Hepatocyte (in vitro differentiated cells): ENCODE measurements around the gene LRRC63. TPM values are rescaled to one million over a fixed set of nuclear protein-coding genes. Genes with fewer than 3 reads are reported as not detected.
"Not testable (repeated sequence)": the region's sequence is repeated elsewhere in the genome, so short reads cannot be mapped to it uniquely, and the experiment has no call there.

Experiments
- DNase-seq: peaks from one replicate; pipeline ENCODE4 v3.0.0-alpha.2; 2016; ENCODE audit warnings: low spot score
- H2AFZ ChIP-seq: fragments of 200-600 bp; sonication (generic); 2 replicates; pipeline ENCODE4 v1.6.0; 2016; ENCODE audit warnings: antibody characterized with exemption, mild to moderate bottlenecking
- H3K27ac ChIP-seq: fragments of 200-600 bp; sonication (generic); 2 replicates; pipeline ENCODE4 v1.5.1; 2016; ENCODE audit warnings: mild to moderate bottlenecking
- H3K27me3 ChIP-seq: fragments of 200-600 bp; sonication (generic); 2 replicates; pipeline ENCODE4 v1.6.1; 2016
- H3K36me3 ChIP-seq: fragments of 200-600 bp; sonication (generic); replicated peaks from 2 replicates; pipeline ENCODE4 v1.5.1; 2016; ENCODE audit warnings: low read depth; ENCODE audit not compliant: insufficient read depth
- H3K4me1 ChIP-seq: fragments of 200-600 bp; sonication (generic); 2 replicates; pipeline ENCODE4 v1.5.1; 2016; ENCODE audit warnings: mild to moderate bottlenecking, moderate library complexity; ENCODE audit not compliant: insufficient read depth
- H3K4me2 ChIP-seq: fragments of 200-600 bp; sonication (generic); 2 replicates; pipeline ENCODE4 v1.6.0; 2016
- H3K4me3 ChIP-seq: fragments of 200-600 bp; sonication (generic); 2 replicates; pipeline ENCODE4 v1.5.1; 2016; ENCODE audit warnings: mild to moderate bottlenecking
- H3K79me2 ChIP-seq: fragments of 200-600 bp; sonication (generic); 2 replicates; pipeline ENCODE4 v1.6.0; 2017; ENCODE audit warnings: mild to moderate bottlenecking
- H3K9me2 ChIP-seq: fragments of 200-600 bp; sonication (generic); replicated peaks from 2 replicates; pipeline ENCODE4 v1.6.0; 2017; ENCODE audit warnings: mild to moderate bottlenecking; ENCODE audit not compliant: insufficient read depth
- H3K9me3 ChIP-seq: fragments of 200-600 bp; sonication (generic); 2 replicates; pipeline ENCODE4 v1.5.1; 2016; ENCODE audit warnings: low read depth, mild to moderate bottlenecking
- H4K20me1 ChIP-seq: fragments of 200-600 bp; sonication (generic); 2 replicates; pipeline ENCODE4 v1.6.0; 2016; ENCODE audit warnings: mild to moderate bottlenecking; ENCODE audit not compliant: insufficient read depth, poor library complexity, severe bottlenecking
- EZH2 ChIP-seq: fragments of 200-600 bp; sonication (generic); IDR thresholded peaks from 2 replicates; pipeline ENCODE4 v1.6.1; 2016; ENCODE audit warnings: antibody characterized with exemption, mild to moderate bottlenecking, borderline replicate concordance
- EZH2phosphoT487 ChIP-seq: fragments of 200-600 bp; sonication (generic); IDR thresholded peaks from one replicate; pipeline ENCODE4 v1.6.1; 2018; ENCODE audit warnings: antibody characterized with exemption, mild to moderate bottlenecking, low read depth, moderate library complexity; ENCODE audit not compliant: unreplicated experiment, severe bottlenecking
- WGBS: methylation state at CpG from one replicate; pipeline ENCODE4 v1.1.6; 2016; ENCODE audit warnings: low lambda C conversion rate; ENCODE audit errors: missing lambda C conversion rate; 5-methylcytosine and 5-hydroxymethylcytosine counted together
- polyA plus RNA-seq: library from polyadenylated mRNA; unstranded; fragments of >200 nt; fragmentation: Nextera tagmentation; extraction: Ambion mirVana; gene quantifications from 2 replicates; pipeline ENCODE4 v1.2.1, GENCODE V29; 2016
- total RNA-seq: library from RNA; depleted of rRNA; stranded (reverse); fragments of >200 nt; gene quantifications from 2 replicates; pipeline ENCODE4 v1.2.3, GENCODE V29; 2014
- TF ChIP-seq, protein P1 (sequence below): fragments of 200-600 bp; sonication (generic); IDR thresholded peaks from 2 replicates; pipeline ENCODE4 v1.5.1; 2016; ENCODE audit warnings: antibody characterized with exemption, mild to moderate bottlenecking; ENCODE audit not compliant: poor library complexity

LRRC63 gene
- total RNA-seq: 0.68 TPM in 1 of 2 replicates, not detected in the other
- polyA plus RNA-seq: 0.21 TPM in 1 of 2 replicates, not detected in the other

DNA sequence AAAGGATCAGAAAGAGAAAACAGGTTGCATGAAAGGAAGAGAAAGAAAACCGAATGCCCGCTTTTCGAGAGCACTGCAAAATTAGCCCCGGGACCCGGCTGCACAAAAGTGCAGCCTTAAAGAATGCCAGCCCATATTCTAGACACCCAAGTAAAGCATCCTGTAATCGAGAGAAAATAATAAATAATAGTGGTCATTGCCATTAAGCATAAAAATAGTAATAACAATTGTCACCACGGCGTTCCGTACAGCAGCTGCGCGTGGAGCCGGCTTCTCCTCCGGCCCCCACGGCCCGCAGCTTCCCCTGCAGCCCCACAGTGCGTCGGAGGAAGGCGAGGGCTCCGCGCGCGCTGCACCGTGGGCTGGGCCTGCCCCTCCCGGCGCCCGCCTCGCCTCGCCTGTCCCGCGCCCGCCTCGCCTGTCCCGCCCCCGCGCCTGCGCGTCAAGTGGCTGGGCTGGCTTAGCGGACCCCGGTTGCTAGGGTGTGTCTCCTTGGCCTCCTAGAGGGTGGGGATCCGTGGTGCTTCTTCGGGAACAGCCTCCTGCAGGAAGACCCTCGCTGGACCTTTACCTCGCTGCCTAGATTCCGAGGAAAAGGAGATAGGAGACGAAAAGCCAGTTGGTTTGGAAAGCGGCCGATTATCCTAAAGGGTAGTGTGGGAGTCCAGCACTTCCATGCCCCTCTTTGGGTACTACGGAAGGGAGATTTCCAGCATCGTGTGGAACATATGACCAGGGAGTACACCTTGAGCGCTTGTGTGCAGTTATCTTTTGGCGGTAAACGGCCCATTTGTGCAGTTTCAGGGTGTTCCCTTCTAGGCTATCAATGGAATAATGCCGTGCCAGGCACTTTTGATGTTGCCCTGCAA lies at the start of gene LRRC63:
Gene LRRC63, plus strand, starts transcription at position 446 of the 869 bp plus-strand sequence. CDS start 1,107 bp downstream, outside the sequence.
- peak within 1 kb of the TSS; percentile 34 for H3K27ac ChIP-seq
- 8% methylated on average over 53 of the region's 53 CpGs for WGBS
- DNase-seq: peak; percentile 89

DNA sequence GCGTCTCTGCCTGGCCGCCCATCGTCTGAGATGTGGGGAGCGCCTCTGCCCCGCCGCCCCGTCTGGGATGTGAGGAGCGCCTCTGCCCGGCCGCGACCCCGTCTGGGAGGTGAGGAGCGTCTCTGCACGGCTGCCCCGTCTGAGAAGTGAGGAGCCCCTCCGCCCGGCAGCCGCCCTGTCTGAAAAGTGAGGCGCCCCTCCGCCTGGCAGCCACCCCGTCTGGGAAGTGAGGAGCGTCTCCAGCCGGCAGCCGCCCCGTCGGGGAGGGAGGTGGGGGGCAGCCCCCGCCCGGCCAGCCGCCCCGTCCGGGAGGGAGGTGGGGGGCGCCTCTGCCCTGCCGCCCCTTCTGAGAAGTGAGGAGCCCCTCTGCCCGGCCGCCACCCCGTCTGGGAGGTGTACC lies 49.0 kb upstream of the LRRC63 start:
- H3K79me2 ChIP-seq, H3K27ac ChIP-seq, H3K36me3 ChIP-seq, DNase-seq, H4K20me1 ChIP-seq, H3K9me2 ChIP-seq, H3K27me3 ChIP-seq, H3K4me3 ChIP-seq, H3K4me1 ChIP-seq, H3K4me2 ChIP-seq, H2AFZ ChIP-seq, H3K9me3 ChIP-seq: not testable (repeated sequence)
- WGBS: no CpG with 5 or more reads among the region's 36 CpGs

More for the DNA sequence above, at the start of gene LRRC63:
- H3K4me2 ChIP-seq: peak within 1 kb of the TSS; percentile 88
- no peaks in the 10 kb centered on the region for H3K27me3 ChIP-seq
- no peaks in the 10 kb centered on the region for H3K36me3 ChIP-seq
- no peaks in the 10 kb centered on the region for H3K9me3 ChIP-seq
- TF ChIP-seq EZH2phosphoT487: no peak
- TF ChIP-seq EZH2: no peak
- TF ChIP-seq, protein P1, sequence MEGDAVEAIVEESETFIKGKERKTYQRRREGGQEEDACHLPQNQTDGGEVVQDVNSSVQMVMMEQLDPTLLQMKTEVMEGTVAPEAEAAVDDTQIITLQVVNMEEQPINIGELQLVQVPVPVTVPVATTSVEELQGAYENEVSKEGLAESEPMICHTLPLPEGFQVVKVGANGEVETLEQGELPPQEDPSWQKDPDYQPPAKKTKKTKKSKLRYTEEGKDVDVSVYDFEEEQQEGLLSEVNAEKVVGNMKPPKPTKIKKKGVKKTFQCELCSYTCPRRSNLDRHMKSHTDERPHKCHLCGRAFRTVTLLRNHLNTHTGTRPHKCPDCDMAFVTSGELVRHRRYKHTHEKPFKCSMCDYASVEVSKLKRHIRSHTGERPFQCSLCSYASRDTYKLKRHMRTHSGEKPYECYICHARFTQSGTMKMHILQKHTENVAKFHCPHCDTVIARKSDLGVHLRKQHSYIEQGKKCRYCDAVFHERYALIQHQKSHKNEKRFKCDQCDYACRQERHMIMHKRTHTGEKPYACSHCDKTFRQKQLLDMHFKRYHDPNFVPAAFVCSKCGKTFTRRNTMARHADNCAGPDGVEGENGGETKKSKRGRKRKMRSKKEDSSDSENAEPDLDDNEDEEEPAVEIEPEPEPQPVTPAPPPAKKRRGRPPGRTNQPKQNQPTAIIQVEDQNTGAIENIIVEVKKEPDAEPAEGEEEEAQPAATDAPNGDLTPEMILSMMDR: no peak
- no peaks in the 10 kb centered on the region for H4K20me1 ChIP-seq
- peak within 1 kb of the TSS; percentile 66 for H3K4me3 ChIP-seq
- H3K79me2 ChIP-seq: no peaks in the 10 kb centered on the region
- no peaks in the 10 kb centered on the region for H3K4me1 ChIP-seq
- H3K9me2 ChIP-seq: no peaks in the 10 kb centered on the region
- H2AFZ ChIP-seq: peak within 1 kb of the TSS; percentile 95

- no peaks in the 10 kb centered on the region for H3K27me3 ChIP-seq
These were observed 47.1 kb upstream of the LRRC63 start for GRCh38 chr13:46164661-46165060.

More at GRCh38 chr13:46164661-46165060, 47.1 kb upstream of the LRRC63 start:
- no peak overlapping the region for H3K27ac ChIP-seq
- H3K4me1 ChIP-seq: peaks cover 4% of the 10 kb centered on the region
- no peak for TF ChIP-seq EZH2phosphoT487
- TF ChIP-seq, protein P1: no peak
- no peaks in the 10 kb centered on the region for H3K79me2 ChIP-seq
- no peak for DNase-seq
- H3K9me3 ChIP-seq: no peaks in the 10 kb centered on the region
- H2AFZ ChIP-seq: no peak overlapping the region
- no peaks in the 10 kb centered on the region for H4K20me1 ChIP-seq
- H3K4me2 ChIP-seq: no peak overlapping the region
- H3K4me3 ChIP-seq: no peak overlapping the region
- H3K36me3 ChIP-seq: no peaks in the 10 kb centered on the region
- H3K9me2 ChIP-seq: no peaks in the 10 kb centered on the region
